HepG2 (cell line): Measurements from ENCODE around the gene PRKCZ. TPM values are rescaled to one million over a fixed set of nuclear protein-coding genes. Genes with fewer than 3 reads are reported as not detected.

Experiments used
- ATAD3A ChIP-seq: sonication (generic); formaldehyde crosslinking; IDR thresholded peaks from 2 replicates; pipeline ENCODE4 v1.4.0; 2020; ENCODE audit warnings: missing genetic modification reagents
- CCDC6 ChIP-seq: sonication (generic); formaldehyde crosslinking; IDR thresholded peaks from 2 replicates; pipeline ENCODE4 v1.8.1; 2022; ENCODE audit warnings: mild to moderate bottlenecking, missing genetic modification reagents, moderate library complexity
- ETS1 ChIP-seq: sonication (generic); formaldehyde crosslinking; IDR thresholded peaks from 2 replicates; pipeline ENCODE4 v1.4.0; 2020; ENCODE audit warnings: missing genetic modification reagents
- MIER2 ChIP-seq: IDR thresholded peaks from 2 replicates; pipeline ENCODE4 v1.6.1; 2016; ENCODE audit warnings: missing biosample characterization, missing genetic modification reagents
- MTF2 ChIP-seq: sonication (generic); formaldehyde crosslinking; IDR thresholded peaks from 2 replicates; pipeline ENCODE4 v1.5.0; 2020; ENCODE audit warnings: missing genetic modification reagents, borderline replicate concordance
- MZF1 ChIP-seq: sonication (generic); formaldehyde crosslinking; IDR thresholded peaks from 2 replicates; pipeline ENCODE4 v1.8.1; 2023; ENCODE audit warnings: mild to moderate bottlenecking, missing genetic modification reagents, borderline replicate concordance
- NR2F1 ChIP-seq, 2 experiments: fragments of 450-650 bp in 1 of 2; formaldehyde crosslinking in 1 of 2; IDR thresholded peaks; 2 replicates each; pipeline versions ENCODE4 v1.5.0 to v1.6.1; 2016 to 2020; ENCODE audit warnings: mild to moderate bottlenecking in 1 of 2, missing compliant biosample characterization in 1 of 2, missing genetic modification reagents in 1 of 2, moderate library complexity in 1 of 2
- PCBP2 ChIP-seq: fragments of 200-400 bp; formaldehyde crosslinking; optimal IDR thresholded peaks from 2 replicates; pipeline ENCODE3; 2018; ENCODE audit warnings: low read length, low read depth; ENCODE audit not compliant: poor library complexity, severe bottlenecking
- RAD21 ChIP-seq: fragments of 450-650 bp; formaldehyde crosslinking; IDR thresholded peaks from 2 replicates; pipeline ENCODE4 v1.5.0; 2020; ENCODE audit warnings: mild to moderate bottlenecking
- RXRA ChIP-seq: sonication (generic); formaldehyde crosslinking; IDR thresholded peaks from 2 replicates; pipeline ENCODE4 v1.5.1; 2020; ENCODE audit warnings: missing genetic modification reagents
- SAP130 ChIP-seq: IDR thresholded peaks from 2 replicates; pipeline ENCODE4 v1.6.1; 2016; ENCODE audit warnings: low read depth
- TFAP4 ChIP-seq: sonication (generic); IDR thresholded peaks from 2 replicates; pipeline ENCODE4 v1.6.1; 2016; ENCODE audit warnings: low read depth, borderline replicate concordance
- U2AF1 ChIP-seq: fragments of 200-400 bp; formaldehyde crosslinking; optimal IDR thresholded peaks from 2 replicates; pipeline ENCODE3; 2017; ENCODE audit warnings: mild to moderate bottlenecking, low read depth, low read length
- ZBTB20 ChIP-seq: sonication (generic); formaldehyde crosslinking; IDR thresholded peaks from 2 replicates; pipeline ENCODE4 v1.8.1; 2023; ENCODE audit warnings: missing genetic modification reagents, low read depth, mild to moderate bottlenecking, borderline replicate concordance
- ZC3H4 ChIP-seq: sonication (generic); formaldehyde crosslinking; IDR thresholded peaks from 2 replicates; pipeline ENCODE4 v1.4.0; 2020; ENCODE audit warnings: missing genetic modification reagents, borderline replicate concordance
- ZFP91 ChIP-seq: sonication (generic); formaldehyde crosslinking; IDR thresholded peaks from 2 replicates; pipeline ENCODE4 v1.9.0; 2022; ENCODE audit warnings: missing genetic modification reagents, mild to moderate bottlenecking, borderline replicate concordance
- ZGPAT ChIP-seq: IDR thresholded peaks from 2 replicates; pipeline ENCODE4 v1.6.1; 2016; ENCODE audit warnings: mild to moderate bottlenecking
- ZNF317 ChIP-seq: sonication (generic); formaldehyde crosslinking; IDR thresholded peaks from 2 replicates; pipeline ENCODE4 v1.5.0; 2020; ENCODE audit warnings: mild to moderate bottlenecking, missing genetic modification reagents
- ZNF331 ChIP-seq: sonication (generic); formaldehyde crosslinking; IDR thresholded peaks from 2 replicates; pipeline ENCODE4 v1.4.0; 2020; ENCODE audit warnings: missing genetic modification reagents
- ZNF766 ChIP-seq: sonication (generic); formaldehyde crosslinking; IDR thresholded peaks from 2 replicates; pipeline ENCODE4 v1.5.0; 2020; ENCODE audit warnings: missing genetic modification reagents, borderline replicate concordance
- polyA plus RNA-seq, 8 experiments: library from polyadenylated mRNA; depleted of rRNA in 3 of 8; stranded (reverse) in 7 of 8; unstranded in 1 of 8; fragments of >200 nt; fragmentation: Illumina TruSeq in 4 of 8; extraction: Trizol in 4 of 8; gene quantifications; 2 replicates each; pipeline versions ENCODE4 v1.2.1 to v1.2.3, GENCODE V29; 2011 to 2016; ENCODE audit warnings: low read depth in 4 of 8, missing spikeins in 1 of 8, mixed read lengths in 1 of 8; ENCODE audit not compliant: insufficient read depth in 1 of 8
- total RNA-seq, 5 experiments: library from RNA; depleted of rRNA; stranded (reverse); fragments of >200 nt; fragmentation: Illumina TruSeq; extraction: Trizol; gene quantifications; 2 replicates each; pipeline ENCODE4 v1.2.3, GENCODE V29; 2016; ENCODE audit warnings: low read depth in 1 of 5
- TF ChIP-seq, protein P1 (sequence below): sonication (generic); formaldehyde crosslinking; IDR thresholded peaks from 2 replicates; pipeline ENCODE4 v1.5.0; 2020; ENCODE audit warnings: missing genetic modification reagents, mild to moderate bottlenecking, borderline replicate concordance
- TF ChIP-seq, protein P2 (sequence below): sonication (generic); formaldehyde crosslinking; IDR thresholded peaks from 2 replicates; pipeline ENCODE4 v1.8.0; 2022; ENCODE audit warnings: mild to moderate bottlenecking, missing genetic modification reagents, borderline replicate concordance

Gene PRKCZ
- total and polyA plus RNA-seq, 2 of the 13 experiments (the other 11 are each of a cell fraction or from before 2014, with no cell fraction given) = 34.7 to 85.2 TPM

DNA sequence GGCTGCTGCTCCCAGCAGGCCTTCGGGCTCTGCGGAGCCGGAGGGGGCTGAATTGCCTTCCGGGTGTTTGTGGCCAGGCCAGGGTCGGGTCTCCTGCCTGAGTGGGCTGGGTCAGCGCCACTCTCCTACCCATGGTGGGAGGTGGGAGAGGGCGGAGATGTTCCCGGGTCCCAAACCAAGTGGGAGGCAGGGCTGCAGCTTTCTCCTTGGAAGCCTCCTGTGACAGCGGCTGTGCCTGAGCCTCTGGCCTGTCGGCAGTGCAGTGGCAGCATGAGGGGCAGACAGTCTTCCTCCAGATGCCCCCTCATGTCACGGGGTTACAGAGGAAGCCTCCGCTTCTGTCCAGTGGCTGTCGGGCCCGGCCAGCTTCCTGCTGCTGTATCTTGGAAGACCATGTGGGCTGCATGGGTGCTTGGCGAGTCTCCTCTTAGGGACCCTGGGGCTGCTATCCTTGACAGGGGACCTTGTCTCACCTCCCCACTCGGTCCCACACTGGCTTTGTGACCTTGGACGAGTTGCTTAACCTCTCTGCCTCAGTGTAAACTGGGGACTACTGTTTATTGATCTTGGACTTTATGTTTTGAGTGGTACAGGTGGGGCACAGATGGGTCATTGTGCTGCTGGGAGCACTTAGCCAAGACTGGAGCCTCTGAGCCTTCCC is 182.2 kb downstream of the PRKCZ start (continued):
- TF ChIP-seq ZGPAT (CRISPR knock-in tag) (peak; percentile 49; the same call in 1 of the 2 replicates), ZBTB20 (CRISPR knock-in tag) (no peak), TFAP4 (peak; percentile 59; the same call in 1 of the 2 replicates), PCBP2 (no peak), RXRA (peak; percentile 93), NR2F1 (CRISPR knock-in tag; IDR thresholded peaks at IDR 0.05) (no peak), ZNF766 (CRISPR knock-in tag) (no peak), ZNF317 (CRISPR knock-in tag) (0 out of 2 replicates have a peak, but pooled peaks have one; percentile 33), U2AF1 (no peak), ZFP91 (peak; percentile 40; the same call in 1 of the 2 replicates), MTF2 (CRISPR knock-in tag) (no peak), ZNF331 (CRISPR knock-in tag) (peak; percentile 59; the same call in 1 of the 2 replicates), MIER2 (CRISPR knock-in tag) (0 out of 2 replicates have a peak, but pooled peaks have one; percentile 42), SAP130 (CRISPR knock-in tag) (peak; percentile 87), ATAD3A (no peak), ZC3H4 (no peak), ETS1 (CRISPR knock-in tag) (no peak), RAD21 (no peak), MZF1 (no peak), CCDC6 (CRISPR knock-in tag) (0 out of 2 replicates have a peak, but pooled peaks have one; percentile 21)
- TF ChIP-seq, protein P1, sequence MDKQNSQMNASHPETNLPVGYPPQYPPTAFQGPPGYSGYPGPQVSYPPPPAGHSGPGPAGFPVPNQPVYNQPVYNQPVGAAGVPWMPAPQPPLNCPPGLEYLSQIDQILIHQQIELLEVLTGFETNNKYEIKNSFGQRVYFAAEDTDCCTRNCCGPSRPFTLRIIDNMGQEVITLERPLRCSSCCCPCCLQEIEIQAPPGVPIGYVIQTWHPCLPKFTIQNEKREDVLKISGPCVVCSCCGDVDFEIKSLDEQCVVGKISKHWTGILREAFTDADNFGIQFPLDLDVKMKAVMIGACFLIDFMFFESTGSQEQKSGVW = no peak
- TF ChIP-seq, protein P2, sequence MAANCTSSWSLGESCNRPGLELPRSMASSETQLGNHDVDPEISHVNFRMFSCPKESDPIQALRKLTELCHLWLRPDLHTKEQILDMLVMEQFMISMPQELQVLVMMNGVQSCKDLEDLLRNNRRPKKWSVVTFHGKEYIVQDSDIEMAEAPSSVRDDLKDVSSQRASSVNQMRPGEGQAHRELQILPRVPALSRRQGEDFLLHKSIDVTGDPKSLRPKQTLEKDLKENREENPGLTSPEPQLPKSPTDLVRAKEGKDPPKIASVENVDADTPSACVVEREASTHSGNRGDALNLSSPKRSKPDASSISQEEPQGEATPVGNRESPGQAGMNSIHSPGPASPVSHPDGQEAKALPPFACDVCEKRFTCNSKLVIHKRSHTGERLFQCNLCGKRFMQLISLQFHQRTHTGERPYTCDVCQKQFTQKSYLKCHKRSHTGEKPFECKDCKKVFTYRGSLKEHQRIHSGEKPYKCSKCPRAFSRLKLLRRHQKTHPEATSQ (CRISPR knock-in tag) = no peak
